ENCODE results near the gene SETBP1. TPM values are rescaled to one million over a fixed set of nuclear protein-coding genes. Genes with fewer than 3 reads are reported as not detected.

SETBP1 gene
- polyA plus RNA-seq, 3 donors, result 30.9 to 34.2 (median 31.7) TPM

GRCh38 chr18:44673256-44673880 lies 7.3 kb upstream of the SETBP1 start:
- DNase-seq (ENCODE audit: extremely low read depth in 1 of 11, low read depth in 9 of 11, low spot score in 4 of 11), result no peak

- no peak for DNase-seq (ENCODE audit: extremely low read depth in 1 of 11, low read depth in 9 of 11, low spot score in 4 of 11)
Observed at GRCh38 chr18:44677933-44678332, 2.8 kb upstream of the SETBP1 start.

- no peak for DNase-seq (ENCODE audit: extremely low read depth in 1 of 11, low read depth in 9 of 11, low spot score in 4 of 11)
Observed at GRCh38 chr18:44678725-44679055, 2.0 kb upstream of the SETBP1 start.

GRCh38 chr18:44679056-44679913 lies 1.4 kb upstream of the SETBP1 start:
- DNase-seq (ENCODE audit: extremely low read depth in 1 of 11, low read depth in 9 of 11, low spot score in 4 of 11), result peak in 10 of 11 donors; percentile 70 to 89 (median 86)

GRCh38 chr18:44679914-44680272 lies 795 bp upstream of the SETBP1 start:
- peak in 3 of 11 donors; percentile 43 to 54 (median 47) for DNase-seq (ENCODE audit: extremely low read depth in 1 of 11, low read depth in 9 of 11, low spot score in 4 of 11)

GRCh38 chr18:44681076-44681970 lies 635 bp downstream of the SETBP1 start:
- no peak for DNase-seq (ENCODE audit: extremely low read depth in 1 of 11, low read depth in 9 of 11, low spot score in 4 of 11)

- DNase-seq (ENCODE audit: extremely low read depth in 1 of 11, low read depth in 9 of 11, low spot score in 4 of 11), result peak in 2 of 11 donors; percentile 44 to 58
Observed at GRCh38 chr18:44682201-44682870, 1.6 kb downstream of the SETBP1 start.

GRCh38 chr18:44682871-44683221 lies 2.2 kb downstream of the SETBP1 start:
- peak in 4 of 11 donors; percentile 63 to 81 (median 69) for DNase-seq (ENCODE audit: extremely low read depth in 1 of 11, low read depth in 9 of 11, low spot score in 4 of 11)

GRCh38 chr18:44683556-44683955 lies 2.9 kb downstream of the SETBP1 start:
- no peak for DNase-seq (ENCODE audit: extremely low read depth in 1 of 11, low read depth in 9 of 11, low spot score in 4 of 11)

GRCh38 chr18:44685296-44685695 lies 4.6 kb downstream of the SETBP1 start:
- no peak for DNase-seq (ENCODE audit: extremely low read depth in 1 of 11, low read depth in 9 of 11, low spot score in 4 of 11)

- no peak for DNase-seq (ENCODE audit: extremely low read depth in 1 of 11, low read depth in 9 of 11, low spot score in 4 of 11)
Observed at GRCh38 chr18:44686156-44686555, 5.5 kb downstream of the SETBP1 start.

GRCh38 chr18:44687421-44687820 lies 6.7 kb downstream of the SETBP1 start:
- DNase-seq (ENCODE audit: extremely low read depth in 1 of 11, low read depth in 9 of 11, low spot score in 4 of 11), result no peak

- DNase-seq (ENCODE audit: extremely low read depth in 1 of 11, low read depth in 9 of 11, low spot score in 4 of 11), result no peak
Observed at GRCh38 chr18:44689736-44690135, 9.0 kb downstream of the SETBP1 start.

- DNase-seq (ENCODE audit: extremely low read depth in 1 of 11, low read depth in 9 of 11, low spot score in 4 of 11), result no peak
Observed at GRCh38 chr18:44691148-44691925, 10.6 kb downstream of the SETBP1 start.

- DNase-seq (ENCODE audit: extremely low read depth in 1 of 11, low read depth in 9 of 11, low spot score in 4 of 11), result no peak
Observed at GRCh38 chr18:44693030-44693784, 12.5 kb downstream of the SETBP1 start.

GRCh38 chr18:44695503-44695902 lies 14.8 kb downstream of the SETBP1 start:
- no peak for DNase-seq (ENCODE audit: extremely low read depth in 1 of 11, low read depth in 9 of 11, low spot score in 4 of 11)

- no peak for DNase-seq (ENCODE audit: extremely low read depth in 1 of 11, low read depth in 9 of 11, low spot score in 4 of 11)
Observed at GRCh38 chr18:44696892-44697291, 16.2 kb downstream of the SETBP1 start.

GRCh38 chr18:44697315-44697714 lies 16.6 kb downstream of the SETBP1 start:
- DNase-seq (ENCODE audit: extremely low read depth in 1 of 11, low read depth in 9 of 11, low spot score in 4 of 11), result no peak
